Neural cell (in vitro differentiated cells): Measurements from ENCODE around the gene PRRT1.

Source experiments
- CTCF ChIP-seq: fragments of 450-650 bp; IDR thresholded peaks from 2 replicates; pipeline ENCODE4 v1.5.1; 2014; ENCODE audit warnings: antibody characterized with exemption, mild to moderate bottlenecking, moderate library complexity; ENCODE audit not compliant: poor library complexity, severe bottlenecking
- EP300 ChIP-seq: fragments of 450-650 bp; conservative IDR thresholded peaks from 2 replicates; pipeline ENCODE4 v1.6.1; 2014; ENCODE audit warnings: antibody characterized with exemption, mild to moderate bottlenecking, moderate library complexity; ENCODE audit not compliant: poor library complexity, severe bottlenecking
- POLR2AphosphoS5 ChIP-seq: IDR thresholded peaks from 2 replicates; pipeline ENCODE4 v1.6.1; 2012

GRCh38 chr6:32152769-32153563 lies 1.2 kb upstream of the PRRT1 start:
- TF ChIP-seq POLR2AphosphoS5: no peak
- TF ChIP-seq CTCF: no peak
- TF ChIP-seq EP300: no peak
